ENCODE data around the gene CMTM4. TPM values are rescaled to one million over a fixed set of nuclear protein-coding genes. Genes with fewer than 3 reads are reported as not detected.
"Not testable (repeated sequence)": the region's sequence is repeated elsewhere in the genome, so short reads cannot be mapped to it uniquely, and the experiment has no call there.

Gene CMTM4
- total RNA-seq, 1 experiment from 2014 or later = 110 TPM

DNA sequence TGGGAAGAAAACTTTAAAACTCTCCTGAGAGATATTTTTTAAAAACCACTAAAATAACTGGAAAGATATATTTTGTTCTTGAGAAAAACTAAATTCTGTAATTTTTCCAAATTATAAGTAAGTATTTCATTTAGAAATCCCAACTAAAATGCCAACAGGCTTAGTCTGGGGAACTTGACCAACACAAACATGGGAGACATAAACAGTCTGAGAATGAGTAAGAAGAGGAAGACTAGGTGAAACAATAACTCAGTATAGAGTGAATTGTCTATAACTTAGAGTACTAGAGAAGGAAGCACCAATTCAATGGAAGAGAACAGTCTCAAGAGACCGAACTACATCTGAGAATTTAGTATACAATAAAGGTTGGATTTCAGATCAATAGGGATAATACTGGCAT, 127.4 kb downstream of the CMTM4 start:
- DNase-seq = no peak
- peak overlapping the region; percentile 15 for H3K4me3 Mint-ChIP-seq (ENCODE audit: low read depth, unreplicated experiment)
- no peaks in the 10 kb centered on the region for H3K9me3 Mint-ChIP-seq (ENCODE audit: low read depth, unreplicated experiment)
- intact Hi-C loops (cut with micrococcal nuclease; ENCODE audit: unreplicated experiment) = no loop called here
- no peaks in the 10 kb centered on the region for H3K27me3 Mint-ChIP-seq (ENCODE audit: unreplicated experiment)
- H3K4me1 Mint-ChIP-seq (ENCODE audit: low read depth, unreplicated experiment) = peaks cover 21% of the 10 kb centered on the region
- TF ChIP-seq, protein P1, sequence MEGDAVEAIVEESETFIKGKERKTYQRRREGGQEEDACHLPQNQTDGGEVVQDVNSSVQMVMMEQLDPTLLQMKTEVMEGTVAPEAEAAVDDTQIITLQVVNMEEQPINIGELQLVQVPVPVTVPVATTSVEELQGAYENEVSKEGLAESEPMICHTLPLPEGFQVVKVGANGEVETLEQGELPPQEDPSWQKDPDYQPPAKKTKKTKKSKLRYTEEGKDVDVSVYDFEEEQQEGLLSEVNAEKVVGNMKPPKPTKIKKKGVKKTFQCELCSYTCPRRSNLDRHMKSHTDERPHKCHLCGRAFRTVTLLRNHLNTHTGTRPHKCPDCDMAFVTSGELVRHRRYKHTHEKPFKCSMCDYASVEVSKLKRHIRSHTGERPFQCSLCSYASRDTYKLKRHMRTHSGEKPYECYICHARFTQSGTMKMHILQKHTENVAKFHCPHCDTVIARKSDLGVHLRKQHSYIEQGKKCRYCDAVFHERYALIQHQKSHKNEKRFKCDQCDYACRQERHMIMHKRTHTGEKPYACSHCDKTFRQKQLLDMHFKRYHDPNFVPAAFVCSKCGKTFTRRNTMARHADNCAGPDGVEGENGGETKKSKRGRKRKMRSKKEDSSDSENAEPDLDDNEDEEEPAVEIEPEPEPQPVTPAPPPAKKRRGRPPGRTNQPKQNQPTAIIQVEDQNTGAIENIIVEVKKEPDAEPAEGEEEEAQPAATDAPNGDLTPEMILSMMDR (IDR thresholded peaks at IDR 0.05; ENCODE audit: unreplicated experiment) = no peak
- peak overlapping the region; percentile 90 for H3K27ac Mint-ChIP-seq (ENCODE audit: unreplicated experiment)
- BruUV-seq (replicated peaks) = TSS peak; percentile 6
- CTCF ChIA-PET = interaction anchor here (1.0 to 2.2 kb wide), 3 partner anchors 11 to 47 kb away, joined by 4 to 6 read pairs (median 5); no protein-coding TSS in a partner anchor
- peaks cover 71% of the 10 kb centered on the region for H3K36me3 Mint-ChIP-seq (ENCODE audit: insufficient read depth, unreplicated experiment)

DNA sequence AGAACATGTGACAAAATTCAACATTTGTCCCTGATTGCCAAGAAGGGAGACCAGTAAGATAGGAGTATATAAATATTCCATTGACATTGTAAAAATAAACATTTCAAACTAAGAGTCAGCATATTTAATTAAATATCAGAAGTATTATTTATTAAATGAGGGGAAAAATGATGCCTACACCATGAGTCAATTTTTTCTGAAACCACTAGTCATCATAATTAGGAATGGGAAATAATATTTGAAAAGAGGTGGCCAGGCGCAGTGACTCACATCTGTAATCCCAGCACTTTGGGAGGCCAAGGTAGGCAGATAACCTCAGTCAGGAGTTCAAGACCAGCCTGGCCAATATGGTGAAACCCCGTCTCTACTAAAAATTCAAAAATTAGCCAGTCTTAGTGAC, 128.2 kb downstream of the CMTM4 start:
- Mint-ChIP-seq H3K4me3 (ENCODE audit: low read depth, unreplicated experiment) (no peak overlapping the region), H3K4me1 (ENCODE audit: low read depth, unreplicated experiment) (peaks cover 21% of the 10 kb centered on the region), H3K36me3 (ENCODE audit: insufficient read depth, unreplicated experiment) (peaks cover 79% of the 10 kb centered on the region), H3K9me3 (ENCODE audit: low read depth, unreplicated experiment) (no peaks in the 10 kb centered on the region), H3K27me3 (ENCODE audit: unreplicated experiment) (no peaks in the 10 kb centered on the region), H3K27ac (ENCODE audit: unreplicated experiment) (peak overlapping the region; percentile 90)
- DNase-seq = no peak
- CTCF ChIA-PET = no interaction called here
- intact Hi-C loops (cut with micrococcal nuclease; ENCODE audit: unreplicated experiment) = no loop called here
- TF ChIP-seq, protein P1 (IDR thresholded peaks at IDR 0.05; ENCODE audit: unreplicated experiment) = no peak
- BruUV-seq (replicated peaks) = no TSS peak

DNA sequence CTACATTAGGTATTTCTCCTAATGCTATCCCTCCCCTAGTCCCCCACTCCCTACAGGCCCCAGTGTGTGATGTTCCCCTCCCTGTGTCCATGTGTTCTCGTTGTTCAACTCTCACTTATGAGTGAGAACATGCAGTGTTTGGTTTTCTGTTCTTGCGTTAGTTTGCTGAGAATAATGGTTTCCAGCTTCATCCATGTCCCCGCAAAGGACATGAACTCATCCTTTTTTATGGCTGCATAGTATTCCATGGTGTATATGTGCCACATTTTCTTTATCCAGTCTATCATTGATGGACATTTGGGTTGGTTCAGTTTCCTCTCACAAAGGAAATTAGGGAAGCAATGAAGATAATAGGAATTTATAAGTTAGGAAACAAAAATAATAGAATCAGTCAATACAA, 129.3 kb downstream of the CMTM4 start:
- intact Hi-C loops (cut with micrococcal nuclease; ENCODE audit: unreplicated experiment) = not testable (repeated sequence)
- peak overlapping the region; percentile 90 for H3K27ac Mint-ChIP-seq (ENCODE audit: unreplicated experiment)

DNA sequence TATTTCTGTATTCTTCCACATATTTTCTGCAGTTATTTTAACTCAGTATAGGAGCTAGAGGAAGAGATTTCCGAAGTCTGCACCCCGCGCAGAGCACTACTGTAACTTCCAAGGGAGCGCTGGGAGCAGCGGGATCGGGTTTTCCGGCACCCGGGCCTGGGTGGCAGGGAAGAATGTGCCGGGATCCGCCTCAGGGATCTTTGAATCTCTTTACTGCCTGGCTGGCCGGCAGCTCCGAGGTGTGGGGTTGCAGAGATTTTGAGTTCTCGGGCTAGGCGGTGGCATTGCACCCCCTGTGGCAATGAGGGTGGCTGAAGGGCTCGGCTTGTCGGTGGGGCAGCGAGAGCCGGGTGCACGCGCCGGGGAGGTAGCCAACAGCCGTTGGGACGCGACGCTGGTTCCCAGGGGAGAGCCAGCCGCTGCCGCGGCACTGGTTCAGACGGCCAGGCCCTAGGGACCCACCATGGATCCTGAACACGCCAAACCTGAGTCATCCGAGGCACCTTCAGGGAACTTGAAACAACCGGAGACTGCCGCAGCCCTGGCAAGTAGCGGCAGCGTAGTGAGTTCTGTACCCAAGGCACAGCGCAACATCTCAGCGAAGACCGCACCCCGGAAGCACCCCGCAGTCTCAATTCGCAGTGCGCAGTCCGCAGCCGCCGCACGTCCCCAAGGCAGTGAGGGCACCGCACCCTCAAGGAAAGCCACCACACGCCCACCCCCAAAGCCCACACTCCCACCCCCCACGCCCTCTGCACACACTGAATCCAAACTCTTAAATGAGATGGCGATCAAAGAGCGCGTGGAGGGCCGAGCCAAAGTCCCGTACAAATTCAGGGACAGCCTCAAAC, 130.3 kb downstream of the CMTM4 start, which contains the start of gene CMTM1:
CMTM1 (plus strand) TSS at position 389 of the 851 bp plus-strand sequence; CDS start at position 464, 75 bp downstream.
- H3K4me3 Mint-ChIP-seq (ENCODE audit: low read depth, unreplicated experiment) = no peak within 1 kb of the TSS
- no TSS peak for BruUV-seq (replicated peaks)
- intact Hi-C loops (cut with micrococcal nuclease; ENCODE audit: unreplicated experiment) = no loop called here
- peaks cover 79% of the 10 kb centered on the region for H3K36me3 Mint-ChIP-seq (ENCODE audit: insufficient read depth, unreplicated experiment)
- no peak for DNase-seq
- CTCF ChIA-PET = no interaction called here
- TF ChIP-seq, protein P1 (IDR thresholded peaks at IDR 0.05; ENCODE audit: unreplicated experiment) = no peak
- H3K9me3 Mint-ChIP-seq (ENCODE audit: low read depth, unreplicated experiment) = no peaks in the 10 kb centered on the region
- H3K27ac Mint-ChIP-seq (ENCODE audit: unreplicated experiment) = peak within 1 kb of the TSS; percentile 90
- peaks cover 29% of the 10 kb centered on the region for H3K4me1 Mint-ChIP-seq (ENCODE audit: low read depth, unreplicated experiment)
- no peaks in the 10 kb centered on the region for H3K27me3 Mint-ChIP-seq (ENCODE audit: unreplicated experiment)

More for the DNA sequence above, 129.3 kb downstream of the CMTM4 start:
- CTCF ChIA-PET; DNase-seq; BruUV-seq (replicated peaks); H3K27me3 Mint-ChIP-seq (ENCODE audit: unreplicated experiment); H3K9me3 Mint-ChIP-seq (ENCODE audit: low read depth, unreplicated experiment); H3K4me3 Mint-ChIP-seq (ENCODE audit: low read depth, unreplicated experiment): not testable (repeated sequence)
- Mint-ChIP-seq H3K4me1 (ENCODE audit: low read depth, unreplicated experiment) (peaks cover 21% of the 10 kb centered on the region), H3K36me3 (ENCODE audit: insufficient read depth, unreplicated experiment) (peaks cover 83% of the 10 kb centered on the region)

Other genes starting within 250 kb of the CMTM4 start
- gene TK2, start 146.6 kb downstream of the CMTM4 start, total RNA-seq (2022) = 53.2 and 56.6 TPM in 2 replicates
- gene CKLF, start 144.2 kb downstream of the CMTM4 start, total RNA-seq (2022) = 217 and 293 TPM in 2 replicates
- 48.4 and 72.1 TPM in 2 replicates for gene CMTM1, start 130.3 kb downstream of the CMTM4 start, total RNA-seq (2022)
- gene CMTM2, start 117.3 kb downstream of the CMTM4 start, total RNA-seq (2022) = 0.92 and 0.95 TPM in 2 replicates
- 18.4 and 33.6 TPM in 2 replicates for gene CMTM3, start 92.0 kb downstream of the CMTM4 start, total RNA-seq (2022)
- 152 and 163 TPM in 2 replicates for gene DYNC1LI2, start 54.9 kb upstream of the CMTM4 start, total RNA-seq (2022)
- gene TERB1, start 104.8 kb upstream of the CMTM4 start, total RNA-seq (2022) = 0.29 and 0.59 TPM in 2 replicates
- 79.4 and 84.5 TPM in 2 replicates for gene NAE1, start 134.2 kb upstream of the CMTM4 start, total RNA-seq (2022)
- gene CA7, start 147.7 kb upstream of the CMTM4 start, total RNA-seq (2022) = not detected in 2 replicates
- gene PDP2, start 183.8 kb upstream of the CMTM4 start, total RNA-seq (2022) = 25.0 and 27.2 TPM in 2 replicates
- not detected in 2 replicates for gene CDH16, start 222.1 kb upstream of the CMTM4 start, total RNA-seq (2022)
- gene RRAD, start 228.8 kb upstream of the CMTM4 start, total RNA-seq (2022) = 1.3 and 2.2 TPM in 2 replicates
- 121 and 126 TPM in 2 replicates for gene CIAO2B, start 237.7 kb upstream of the CMTM4 start, total RNA-seq (2022)
- 58.7 and 61.1 TPM in 2 replicates for gene CES2, start 238.8 kb upstream of the CMTM4 start, total RNA-seq (2022)

All from Calu3 (cell line).